ENCODE results near the gene SLC5A10.

Gene SLC5A10

DNA sequence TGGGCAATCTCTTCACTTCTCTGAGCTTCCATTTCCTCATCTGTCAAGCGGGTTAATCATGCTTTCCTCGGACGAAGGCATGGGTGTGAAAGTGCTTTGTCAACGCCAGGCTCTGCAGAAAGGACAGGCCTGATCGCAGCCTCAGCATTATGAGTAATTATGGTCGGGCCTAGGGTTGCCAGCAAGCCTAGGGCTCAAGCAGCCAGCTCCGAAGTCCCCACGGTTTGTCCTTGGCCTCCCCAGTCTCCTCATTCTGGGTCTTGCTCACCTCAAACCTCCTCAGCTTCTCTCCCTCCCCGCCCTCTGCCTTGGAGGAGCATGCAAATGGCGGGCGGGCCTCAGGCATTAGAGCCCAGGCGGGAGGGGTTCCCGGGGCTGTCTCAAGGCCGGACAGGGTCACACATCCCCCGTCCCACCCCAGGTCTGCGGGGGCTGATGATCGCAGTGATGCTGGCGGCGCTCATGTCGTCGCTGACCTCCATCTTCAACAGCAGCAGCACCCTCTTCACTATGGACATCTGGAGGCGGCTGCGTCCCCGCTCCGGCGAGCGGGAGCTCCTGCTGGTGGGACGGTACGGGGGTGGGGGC is 62.8 kb downstream of the SLC5A10 start:
- Mint-ChIP-seq H3K27ac (no peak overlapping the region), H3K27me3 (ENCODE audit: low read depth) (peaks cover 23% of the 10 kb centered on the region), H3K4me3 (no peak overlapping the region), H3K36me3 (ENCODE audit: low read depth) (no peaks in the 10 kb centered on the region), H3K4me1 (peaks cover 6% of the 10 kb centered on the region), H3K9me3 (no peaks in the 10 kb centered on the region)
- TF ChIP-seq, protein P1, sequence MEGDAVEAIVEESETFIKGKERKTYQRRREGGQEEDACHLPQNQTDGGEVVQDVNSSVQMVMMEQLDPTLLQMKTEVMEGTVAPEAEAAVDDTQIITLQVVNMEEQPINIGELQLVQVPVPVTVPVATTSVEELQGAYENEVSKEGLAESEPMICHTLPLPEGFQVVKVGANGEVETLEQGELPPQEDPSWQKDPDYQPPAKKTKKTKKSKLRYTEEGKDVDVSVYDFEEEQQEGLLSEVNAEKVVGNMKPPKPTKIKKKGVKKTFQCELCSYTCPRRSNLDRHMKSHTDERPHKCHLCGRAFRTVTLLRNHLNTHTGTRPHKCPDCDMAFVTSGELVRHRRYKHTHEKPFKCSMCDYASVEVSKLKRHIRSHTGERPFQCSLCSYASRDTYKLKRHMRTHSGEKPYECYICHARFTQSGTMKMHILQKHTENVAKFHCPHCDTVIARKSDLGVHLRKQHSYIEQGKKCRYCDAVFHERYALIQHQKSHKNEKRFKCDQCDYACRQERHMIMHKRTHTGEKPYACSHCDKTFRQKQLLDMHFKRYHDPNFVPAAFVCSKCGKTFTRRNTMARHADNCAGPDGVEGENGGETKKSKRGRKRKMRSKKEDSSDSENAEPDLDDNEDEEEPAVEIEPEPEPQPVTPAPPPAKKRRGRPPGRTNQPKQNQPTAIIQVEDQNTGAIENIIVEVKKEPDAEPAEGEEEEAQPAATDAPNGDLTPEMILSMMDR (IDR thresholded peaks at IDR 0.05; ENCODE audit: unreplicated experiment in 3 of 3) = no peak

DNA sequence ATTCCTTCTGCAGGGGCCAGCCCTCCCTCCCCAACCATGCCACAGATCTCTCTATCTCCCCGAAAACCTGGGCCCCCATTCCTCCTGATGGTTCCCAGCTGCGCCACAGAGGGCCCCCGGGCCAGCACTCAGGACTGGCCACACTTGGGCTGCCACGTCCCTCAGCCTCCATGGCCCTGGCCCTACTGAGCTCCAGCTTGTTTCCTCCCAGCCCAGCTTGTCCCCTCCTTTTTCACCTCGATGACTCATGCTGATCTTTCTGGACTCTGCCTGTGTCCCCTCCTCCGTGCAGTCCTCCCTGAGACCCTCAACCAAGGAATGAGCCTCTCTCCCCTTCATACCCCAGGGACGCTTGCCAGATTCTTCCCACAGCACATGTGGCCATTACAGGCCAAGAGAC is 63.5 kb downstream of the SLC5A10 start:
- no peaks in the 10 kb centered on the region for H3K9me3 Mint-ChIP-seq
- no peak overlapping the region for H3K4me3 Mint-ChIP-seq
- TF ChIP-seq, protein P1 (IDR thresholded peaks at IDR 0.05; ENCODE audit: unreplicated experiment in 3 of 3) = no peak
- H3K27ac Mint-ChIP-seq = no peak overlapping the region
- H3K4me1 Mint-ChIP-seq = peaks cover 6% of the 10 kb centered on the region
- H3K27me3 Mint-ChIP-seq (ENCODE audit: low read depth) = peaks cover 23% of the 10 kb centered on the region
- H3K36me3 Mint-ChIP-seq (ENCODE audit: low read depth) = no peaks in the 10 kb centered on the region

DNA sequence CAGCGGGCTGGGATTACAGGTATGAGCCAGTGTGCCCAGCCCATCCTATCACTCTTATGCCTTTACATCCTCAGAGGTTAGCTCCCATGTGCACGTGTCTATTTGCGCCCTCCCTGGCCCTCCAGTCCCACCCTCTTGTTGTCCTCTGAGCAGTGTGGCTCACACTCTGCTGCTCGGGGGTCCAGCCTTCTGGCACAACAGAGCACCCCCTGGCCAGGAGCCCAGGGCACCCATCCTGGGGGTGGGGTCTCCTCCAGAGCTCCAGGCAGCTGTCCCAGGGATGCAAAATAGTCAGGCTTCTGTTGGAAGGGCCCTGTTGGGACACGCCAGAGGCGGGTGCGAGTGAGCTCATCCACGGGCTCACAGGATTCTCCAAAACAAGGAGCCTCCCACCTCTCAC is 64.3 kb downstream of the SLC5A10 start:
- Mint-ChIP-seq H3K27ac (no peak overlapping the region), H3K27me3 (ENCODE audit: low read depth) (peaks cover 23% of the 10 kb centered on the region), H3K4me3 (no peak overlapping the region), H3K4me1 (peaks cover 6% of the 10 kb centered on the region), H3K36me3 (ENCODE audit: low read depth) (no peaks in the 10 kb centered on the region), H3K9me3 (no peaks in the 10 kb centered on the region)
- TF ChIP-seq, protein P1 (IDR thresholded peaks at IDR 0.05; ENCODE audit: unreplicated experiment in 3 of 3) = no peak

DNA sequence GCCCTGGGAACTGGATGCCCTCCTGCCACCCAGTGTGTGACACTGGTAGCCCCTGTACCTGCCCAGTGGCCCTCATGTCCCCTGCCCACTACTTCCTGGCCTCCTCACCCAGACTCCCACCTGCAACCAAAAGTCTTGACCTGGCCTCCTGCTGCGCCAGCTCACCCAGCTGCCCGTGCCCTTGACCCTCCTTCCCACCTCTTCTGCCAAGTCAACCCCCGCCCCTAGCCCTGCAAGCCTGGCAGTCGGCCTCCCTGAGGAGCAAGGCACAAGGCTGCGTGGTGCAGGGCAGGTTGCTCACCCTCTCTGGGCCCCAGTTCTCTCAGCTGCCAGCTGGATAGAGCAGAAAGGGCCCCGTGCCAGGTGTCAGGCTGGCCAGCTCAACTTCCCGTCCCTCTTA is 64.9 kb downstream of the SLC5A10 start:
- Mint-ChIP-seq H3K27me3 (ENCODE audit: low read depth) (peaks cover 23% of the 10 kb centered on the region), H3K9me3 (no peaks in the 10 kb centered on the region), H3K36me3 (ENCODE audit: low read depth) (no peaks in the 10 kb centered on the region), H3K4me3 (no peak overlapping the region), H3K27ac (no peak overlapping the region), H3K4me1 (peaks cover 6% of the 10 kb centered on the region)
- TF ChIP-seq, protein P1 (IDR thresholded peaks at IDR 0.05; ENCODE audit: unreplicated experiment in 3 of 3) = no peak

DNA sequence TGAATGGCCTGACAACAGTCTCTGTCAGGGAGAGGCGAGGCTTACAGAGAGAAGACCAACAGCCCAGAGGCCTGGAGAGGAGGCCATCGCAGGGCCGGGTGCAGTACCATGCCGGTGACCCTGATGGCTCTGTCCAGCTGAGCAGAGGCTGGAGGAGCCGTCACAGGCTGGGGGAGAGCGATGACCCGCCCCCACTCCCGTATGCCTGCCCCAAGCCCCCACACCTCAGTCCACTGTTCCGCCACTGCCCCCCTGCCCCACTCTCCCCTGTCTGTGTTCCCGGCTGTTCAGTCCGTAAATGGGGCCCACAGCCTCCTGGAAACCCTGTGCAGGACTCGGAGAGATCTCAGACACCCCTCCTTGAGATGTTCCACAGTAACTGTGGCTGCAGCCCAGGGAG is 65.4 kb downstream of the SLC5A10 start:
- TF ChIP-seq, protein P1 (IDR thresholded peaks at IDR 0.05; ENCODE audit: unreplicated experiment in 3 of 3) = no peak
- H3K27ac Mint-ChIP-seq = no peak overlapping the region

More for the DNA sequence above, 65.4 kb downstream of the SLC5A10 start:
- H3K9me3 Mint-ChIP-seq = no peaks in the 10 kb centered on the region
- no peaks in the 10 kb centered on the region for H3K36me3 Mint-ChIP-seq (ENCODE audit: low read depth)
- H3K4me1 Mint-ChIP-seq = peaks cover 6% of the 10 kb centered on the region
- H3K27me3 Mint-ChIP-seq (ENCODE audit: low read depth) = peaks cover 18% of the 10 kb centered on the region
- H3K4me3 Mint-ChIP-seq = no peak overlapping the region

Data from nephron (organoid).